GM18870 (cell line): ENCODE measurements around the gene NAAA.
"Not testable (repeated sequence)": the region's sequence is repeated elsewhere in the genome, so short reads cannot be mapped to it uniquely, and the experiment has no call there.

Source experiments
- ATAC-seq: cut with Tn5 transposase; IDR thresholded peaks from one replicate; pipeline ENCODE4 v1.9.1; 2021; ENCODE audit warnings: moderate library complexity; ENCODE audit not compliant: unreplicated experiment

Gene NAAA

DNA sequence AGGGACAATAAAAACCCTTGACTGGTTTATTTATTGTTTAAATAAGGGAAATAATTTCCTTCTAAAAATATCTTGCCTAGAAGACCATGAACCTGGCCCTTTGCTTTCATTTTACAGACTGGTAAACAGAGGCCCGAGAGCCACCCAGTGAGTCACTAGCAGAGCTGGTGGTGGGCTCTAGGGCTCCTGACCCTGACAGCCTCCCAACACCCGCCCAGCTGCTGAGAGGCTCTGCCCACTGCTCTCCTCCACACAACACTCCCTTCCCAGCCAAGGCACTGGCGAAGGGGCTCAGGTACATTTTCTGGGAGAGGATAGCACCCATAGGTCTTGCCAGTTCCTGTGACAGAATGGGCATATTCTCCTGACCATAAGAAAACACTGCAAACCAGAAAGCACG, 20.5 kb downstream of the NAAA start:
- no peak for ATAC-seq

DNA sequence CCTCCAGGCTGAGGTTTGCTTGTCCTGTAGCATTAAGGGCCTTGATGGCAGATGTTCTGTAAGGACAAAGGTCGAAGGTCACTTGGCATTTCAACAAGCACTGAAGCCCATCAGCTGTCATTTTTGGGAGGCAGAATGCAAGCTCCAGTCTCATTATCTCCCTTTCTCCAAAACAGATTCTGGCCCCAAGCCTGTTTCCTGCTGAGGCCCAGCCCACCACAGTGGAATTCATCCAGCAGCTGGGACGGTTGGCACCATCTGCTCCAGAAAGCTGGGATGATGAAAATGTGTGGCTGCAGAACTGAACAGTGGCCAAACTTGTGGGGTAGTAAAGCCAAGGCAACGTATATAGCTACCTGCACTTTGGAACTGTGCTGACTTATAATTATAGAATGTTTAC, 20.9 kb downstream of the NAAA start:
- ATAC-seq, result no peak

DNA sequence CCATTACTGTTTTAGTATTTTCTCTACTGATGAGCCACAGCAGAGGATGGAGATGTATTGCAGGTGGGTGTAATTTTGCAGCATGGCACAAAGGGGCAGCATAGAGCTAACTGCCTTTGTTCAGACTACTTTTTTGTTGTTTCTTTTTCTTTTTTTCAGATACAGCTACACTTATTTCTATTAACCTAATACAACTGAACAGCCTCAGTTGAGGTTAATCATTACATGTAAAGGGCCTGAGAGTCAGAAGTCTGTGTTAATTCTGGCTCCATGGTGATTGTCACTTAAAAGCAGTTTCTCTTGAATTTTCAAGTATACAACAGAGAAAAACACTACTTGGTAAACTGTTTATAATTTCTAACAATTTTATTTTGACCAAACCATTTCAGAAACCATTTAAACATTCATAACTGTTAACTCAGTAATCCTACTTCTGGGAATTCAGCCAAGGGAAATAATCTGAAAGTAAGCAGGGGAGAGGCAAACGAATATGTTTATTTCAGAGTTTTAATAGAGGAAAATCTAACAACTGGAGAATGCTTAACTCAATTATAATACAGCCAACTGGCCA, 24.6 kb downstream of the NAAA start:
- peak; percentile 80 for ATAC-seq

DNA sequence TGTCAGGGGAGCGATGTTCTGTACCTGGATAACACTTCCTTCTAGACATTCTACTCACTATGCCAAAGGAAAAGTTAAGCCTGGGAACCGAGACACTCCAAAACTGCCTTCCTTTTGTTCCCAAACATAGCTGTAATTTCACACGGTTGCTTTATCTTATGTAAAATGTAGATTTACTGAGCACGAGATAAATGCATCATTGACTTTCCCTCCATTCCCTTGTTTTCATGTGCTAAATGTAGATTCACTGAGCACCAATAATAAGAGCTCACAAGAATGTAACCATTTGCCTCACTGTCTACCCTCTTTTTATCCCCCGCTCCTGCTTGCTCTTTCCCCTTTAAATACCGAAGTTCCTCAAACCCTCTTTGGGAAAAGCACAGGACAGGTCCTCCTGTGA, 27.8 kb downstream of the NAAA start:
- no peak for ATAC-seq

DNA sequence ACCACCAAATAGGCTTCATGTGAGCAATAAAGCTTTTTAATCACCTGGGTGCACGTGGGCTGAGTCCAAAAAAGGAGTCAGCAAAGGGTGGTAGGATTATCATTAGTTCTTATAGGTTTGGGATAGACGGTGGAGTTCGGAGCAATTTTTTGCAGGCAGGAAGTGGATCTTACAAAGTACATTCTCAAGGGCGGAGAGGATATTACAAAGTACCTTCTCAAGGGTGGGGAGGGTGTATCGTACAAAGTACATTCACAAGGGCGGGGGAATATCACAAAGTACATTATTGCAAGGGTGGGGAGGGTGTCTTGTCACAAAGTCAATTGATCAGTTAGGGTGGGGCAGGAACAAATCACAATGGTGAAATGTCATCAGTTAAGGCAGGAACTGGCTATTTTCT, 30.0 kb downstream of the NAAA start:
- not testable (repeated sequence) for ATAC-seq

DNA sequence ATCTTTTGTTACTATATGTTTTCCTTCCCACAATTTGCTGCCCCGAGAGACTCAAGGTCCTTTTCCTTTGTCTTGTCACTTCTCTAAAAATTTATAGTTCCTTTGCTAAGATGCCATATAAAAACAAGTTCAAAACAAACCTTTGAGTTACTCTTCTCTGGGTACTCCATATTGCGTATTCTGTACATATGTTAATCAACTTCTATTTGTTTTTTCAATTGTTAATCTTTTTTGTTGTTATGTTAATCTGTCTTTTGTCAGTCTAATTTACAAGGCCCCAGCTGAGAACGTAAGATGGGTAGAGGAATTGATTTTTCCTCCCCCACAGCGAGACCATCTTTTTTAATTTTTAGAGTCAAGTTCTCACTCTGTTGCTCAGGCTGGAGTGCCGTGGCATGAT, 31.4 kb downstream of the NAAA start:
- ATAC-seq, result no peak

DNA sequence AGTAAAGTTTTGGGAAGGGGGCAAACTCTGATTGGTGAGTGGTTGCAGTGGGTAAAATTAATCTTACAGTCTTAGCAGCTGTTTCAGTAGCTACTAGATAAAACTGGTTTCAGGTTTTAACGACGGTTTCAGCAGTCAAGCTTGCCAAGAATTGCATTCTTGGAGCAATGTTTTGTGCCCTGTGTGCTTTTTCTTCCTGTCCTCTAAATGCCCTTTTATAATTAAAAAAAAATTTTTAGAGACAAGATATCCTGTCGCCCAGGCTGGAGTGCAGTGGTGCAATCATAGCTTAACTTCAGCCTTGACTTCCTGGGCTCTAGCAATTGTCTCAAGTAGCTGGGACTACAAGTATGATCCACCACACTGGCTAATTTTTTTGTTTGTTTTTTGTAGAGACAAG, 32.3 kb downstream of the NAAA start:
- ATAC-seq, result no peak

DNA sequence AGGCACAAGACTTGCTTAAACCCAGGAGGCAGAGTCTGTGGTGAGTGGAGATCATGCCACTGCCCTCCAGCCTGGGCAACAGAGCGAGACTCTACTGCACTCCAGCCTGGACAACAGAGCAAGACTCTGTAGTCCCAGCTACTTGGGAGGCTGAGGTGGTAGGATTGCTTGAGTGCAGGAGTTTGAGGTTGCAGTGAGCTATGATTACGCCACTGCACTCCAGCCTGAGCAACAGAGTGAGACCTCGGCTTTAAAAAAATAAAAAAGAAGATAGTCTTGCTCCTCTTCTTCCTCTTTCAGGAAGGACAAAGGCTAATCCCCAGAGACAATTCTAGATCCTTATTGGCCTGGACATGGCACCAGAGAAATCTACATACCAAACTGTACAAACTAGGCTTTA, 32.8 kb downstream of the NAAA start:
- ATAC-seq, result no peak

DNA sequence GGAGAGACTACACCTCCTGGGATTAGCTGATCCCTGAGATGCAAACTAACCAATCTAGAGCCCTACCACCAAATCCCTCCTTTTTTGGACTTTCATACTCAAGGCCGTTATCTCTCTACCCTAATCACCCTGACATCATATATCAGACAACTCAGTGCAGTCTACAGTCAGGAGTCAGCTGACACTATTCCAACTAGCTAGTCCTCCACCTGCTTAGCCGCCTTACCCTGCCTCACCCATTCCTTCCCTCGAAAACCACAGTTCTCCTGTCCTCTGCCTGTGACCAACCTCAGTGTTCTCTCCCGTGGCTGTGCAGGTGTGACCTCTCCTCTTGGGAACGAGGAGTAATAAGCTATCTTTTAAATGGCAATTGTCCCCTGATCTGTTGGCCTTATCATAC, 36.7 kb downstream of the NAAA start:
- ATAC-seq, result no peak

DNA sequence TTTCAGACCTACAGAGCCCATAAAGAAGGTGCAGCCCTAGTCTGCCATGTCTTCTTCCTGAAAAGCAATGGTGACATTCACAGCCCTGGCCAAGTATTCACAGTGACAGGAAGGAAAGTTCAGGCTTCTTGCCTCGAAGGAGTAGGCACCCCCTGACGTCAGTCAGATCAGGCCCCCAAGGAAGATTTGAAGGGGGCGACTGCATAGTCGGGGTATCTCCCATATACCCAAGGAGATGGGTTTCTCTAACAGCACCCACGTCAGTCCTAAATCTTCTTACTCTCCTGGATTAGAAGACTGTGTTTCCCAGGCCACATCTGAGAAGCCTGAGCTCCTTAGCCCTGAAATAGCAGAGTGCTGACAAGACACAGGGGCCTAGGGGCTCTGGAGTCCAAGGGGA, 38.5 kb downstream of the NAAA start, which contains the start of gene PPEF2:
PPEF2 (minus strand) TSS at position 101 of the 400 bp plus-strand sequence. CDS start 6,127 bp downstream, outside the sequence.
- no peak for ATAC-seq

DNA sequence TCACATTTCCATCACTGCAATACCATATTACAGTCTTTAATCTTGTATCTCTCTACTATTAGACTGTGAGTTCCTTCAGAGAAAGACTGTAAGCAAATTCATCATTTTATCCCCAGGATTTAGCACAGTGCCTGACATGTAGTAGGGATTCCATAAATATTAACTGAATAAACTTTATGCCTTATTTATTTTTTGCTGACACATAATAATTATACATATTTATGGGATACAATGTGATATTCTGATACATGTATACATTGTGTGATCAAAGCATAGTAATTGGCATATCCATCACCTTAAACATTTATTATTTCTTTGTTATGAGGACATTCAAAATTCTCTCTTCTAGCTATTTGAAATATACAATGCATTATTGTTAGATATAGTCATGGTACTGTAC, 42.3 kb downstream of the NAAA start:
- no peak for ATAC-seq

DNA sequence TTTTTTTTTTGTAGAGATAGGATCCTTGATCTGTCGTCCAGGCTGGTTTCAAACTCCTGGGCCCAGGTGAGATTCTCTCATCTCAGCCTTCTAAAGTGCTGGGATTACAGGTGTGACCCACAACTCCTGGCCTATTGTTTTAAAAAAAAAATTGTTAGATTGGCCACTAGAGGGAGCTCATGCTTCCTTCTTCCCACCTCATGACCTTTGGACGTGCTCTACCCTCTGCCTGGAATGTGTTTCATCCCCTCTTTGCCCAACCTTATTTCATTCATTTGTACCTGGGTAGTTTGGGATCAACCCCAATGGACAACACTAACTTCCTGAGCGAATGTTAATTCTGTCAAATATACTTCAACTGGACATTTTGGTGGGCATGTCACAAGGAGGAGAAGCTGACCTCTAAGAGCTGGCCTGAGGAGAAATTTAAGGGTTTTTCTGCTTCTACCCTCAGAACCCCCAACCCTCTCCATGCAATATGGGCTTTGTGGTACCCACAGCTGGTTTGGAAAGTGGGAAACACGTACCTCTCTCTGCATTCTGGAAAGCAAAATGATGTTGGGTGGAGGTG, 45.0 kb downstream of the NAAA start:
- ATAC-seq, result no peak

DNA sequence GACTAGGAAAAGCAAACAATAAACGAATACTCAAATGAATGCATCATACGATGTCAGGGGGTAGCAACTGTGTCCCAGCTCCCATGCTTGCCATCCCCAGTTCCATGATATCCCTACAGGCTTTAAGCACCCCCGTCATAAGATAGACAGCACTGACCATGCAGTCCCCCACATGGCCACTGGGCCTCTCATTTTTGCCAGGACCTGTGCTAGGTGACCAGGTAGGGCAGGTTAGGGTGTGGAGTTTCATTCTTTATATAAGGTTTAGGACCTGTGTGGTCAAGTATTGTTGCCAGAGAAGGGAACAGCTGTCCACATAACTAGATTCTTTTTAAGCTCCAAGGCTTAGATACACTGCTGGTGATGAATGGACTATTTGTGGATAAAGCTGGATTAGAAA, 48.3 kb downstream of the NAAA start:
- ATAC-seq, result no peak

DNA sequence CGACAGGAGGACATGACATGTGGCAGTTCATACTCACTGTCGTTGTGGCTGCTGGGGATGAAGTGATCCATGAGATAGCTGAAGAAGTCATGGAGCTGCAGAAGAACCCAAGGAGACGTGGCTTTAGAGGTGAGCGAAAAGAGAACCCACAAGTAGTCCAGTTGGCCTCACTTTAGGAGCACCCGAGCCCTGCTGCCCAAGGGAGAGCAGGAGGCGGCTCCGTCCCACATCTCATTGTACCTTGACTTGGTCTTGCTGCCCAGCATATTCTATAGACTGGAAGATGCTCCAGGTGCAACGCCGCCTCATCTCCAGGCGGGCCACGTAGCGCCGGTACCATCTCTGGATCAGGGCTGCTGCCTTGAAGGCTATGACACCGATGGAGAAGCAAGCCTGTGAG, 49.2 kb downstream of the NAAA start:
- ATAC-seq, result no peak

DNA sequence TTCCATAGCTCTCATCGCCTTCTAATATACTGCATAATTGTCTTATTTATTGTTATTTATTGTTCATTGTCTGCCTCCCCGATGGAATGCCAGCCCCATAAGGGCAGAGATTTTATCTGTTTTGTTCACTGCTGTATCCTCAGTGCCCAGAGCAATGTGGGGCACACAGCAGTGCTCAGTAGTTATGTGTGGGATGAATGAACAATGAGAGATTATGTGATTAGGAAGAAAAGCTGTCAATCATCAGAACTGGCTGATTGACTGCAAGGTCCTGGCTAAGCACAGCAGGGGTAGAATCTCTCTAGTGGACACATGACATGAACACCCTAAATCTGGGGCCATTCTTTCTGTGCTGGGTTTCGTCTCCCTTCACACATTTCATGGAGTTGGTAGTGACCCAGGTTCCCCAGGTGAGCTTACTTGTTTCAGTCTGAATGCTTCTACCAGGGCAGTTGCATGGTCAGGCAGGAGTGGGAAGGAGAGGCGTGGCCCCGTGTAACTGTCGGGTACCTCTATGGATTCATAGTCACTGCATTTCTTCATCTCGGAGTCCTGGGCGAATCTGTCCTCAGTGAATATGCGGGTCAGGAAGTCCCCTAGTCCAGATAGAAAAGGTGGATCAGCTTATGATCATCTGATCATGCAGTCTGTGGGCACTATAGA, 51.1 kb downstream of the NAAA start:
- no peak for ATAC-seq

DNA sequence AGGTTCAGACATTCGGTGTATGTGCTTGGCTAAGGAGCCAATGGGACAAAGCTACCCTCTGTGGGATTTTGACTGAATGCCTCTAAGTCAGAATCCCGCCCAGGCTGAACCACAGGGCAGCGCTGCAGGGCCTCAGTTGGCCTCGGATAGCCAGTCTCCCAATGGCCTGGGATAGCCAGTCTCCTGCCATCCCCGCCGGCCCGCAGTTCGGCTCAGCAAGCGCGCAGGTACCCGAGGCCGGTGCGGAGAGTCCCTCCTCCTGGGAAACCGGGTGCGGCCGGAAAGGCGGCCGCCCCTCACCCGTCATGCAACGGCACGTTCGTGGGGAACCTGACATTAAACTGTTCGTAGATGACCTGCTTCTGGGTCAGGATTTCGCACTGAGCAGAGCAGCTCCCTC, 54.7 kb downstream of the NAAA start:
- no peak for ATAC-seq

DNA sequence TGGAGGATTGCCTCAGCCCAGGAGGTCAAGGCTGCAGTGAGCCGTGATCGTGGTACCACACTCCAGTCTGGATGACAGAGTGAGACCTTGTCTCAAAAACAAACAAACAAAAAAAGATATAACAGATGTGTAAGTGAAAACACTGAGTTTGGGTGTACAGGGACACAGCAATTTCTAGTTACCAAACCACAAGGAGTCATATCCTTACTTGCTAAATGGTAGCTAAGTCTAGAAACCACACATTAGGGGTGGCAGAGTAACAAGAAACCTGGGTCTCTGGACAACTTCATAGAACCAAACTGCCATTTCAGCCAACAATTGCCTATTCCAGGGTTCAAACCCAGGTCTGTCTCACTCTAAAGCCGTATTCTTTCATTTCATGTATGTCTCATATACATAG, 59.3 kb downstream of the NAAA start:
- no peak for ATAC-seq

DNA sequence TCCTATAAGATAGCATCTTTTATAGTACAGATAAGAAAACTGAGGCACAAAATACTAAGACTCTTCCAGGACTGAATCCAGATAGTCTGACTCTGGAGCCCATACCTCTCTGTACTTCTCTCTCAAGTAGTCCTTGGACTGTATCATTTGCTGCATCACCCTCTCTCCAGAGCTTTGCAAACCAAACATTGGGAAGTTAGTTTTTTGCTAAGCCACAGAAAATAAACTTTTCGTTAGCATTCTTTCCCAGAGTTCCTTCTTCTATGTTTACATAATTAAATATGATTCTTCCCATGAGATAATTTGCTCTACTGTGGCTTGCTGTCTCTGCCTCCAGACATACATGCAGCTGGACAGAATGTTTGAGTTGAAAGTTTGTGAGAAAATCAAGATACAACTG, 60.5 kb downstream of the NAAA start:
- no peak for ATAC-seq

DNA sequence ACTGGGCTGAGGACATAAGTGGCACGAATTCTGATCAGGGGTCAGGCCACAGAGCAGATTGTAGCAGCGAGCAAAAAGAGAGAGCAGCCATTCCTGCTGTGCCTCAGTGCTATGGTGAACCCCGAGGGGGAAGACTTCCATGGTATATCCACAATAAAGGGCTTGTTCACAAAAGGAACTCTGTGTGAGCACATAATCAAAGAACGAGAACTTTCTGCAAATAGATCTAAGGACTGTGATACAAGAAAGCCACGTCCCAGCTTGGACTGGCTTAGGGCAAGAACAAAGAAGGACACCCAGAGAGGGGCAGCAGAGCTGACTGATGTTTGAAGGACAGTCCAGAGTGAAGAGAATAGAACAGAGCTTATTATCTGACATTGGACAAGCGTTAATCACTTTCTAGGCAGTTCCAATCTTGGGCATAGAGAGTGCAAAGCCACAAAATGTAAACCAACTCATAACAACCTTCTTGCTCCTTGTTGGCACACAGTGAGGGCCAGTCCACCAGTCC, 62.5 kb downstream of the NAAA start:
- ATAC-seq, result no peak

DNA sequence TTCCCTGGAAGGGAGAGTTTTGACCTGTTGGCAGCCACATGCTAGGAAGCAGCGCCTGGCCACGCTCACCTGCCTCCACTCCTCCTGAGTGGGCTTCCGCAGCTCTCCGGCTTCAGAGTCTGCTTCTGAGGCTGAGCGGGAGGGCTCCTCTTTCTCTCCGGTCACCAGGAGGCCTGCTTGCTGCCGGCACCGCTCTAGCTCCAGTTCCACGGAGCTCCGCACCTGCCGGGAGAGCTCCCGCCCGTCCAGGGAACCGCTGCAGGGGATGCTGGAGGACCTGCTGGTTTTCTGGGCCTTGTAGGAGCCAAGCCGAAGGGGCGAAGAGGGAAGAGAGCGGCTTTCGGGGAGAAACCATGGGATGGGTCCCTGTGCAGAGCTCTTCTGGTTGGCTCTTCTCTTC, 64.6 kb downstream of the NAAA start:
- ATAC-seq, result no peak

DNA sequence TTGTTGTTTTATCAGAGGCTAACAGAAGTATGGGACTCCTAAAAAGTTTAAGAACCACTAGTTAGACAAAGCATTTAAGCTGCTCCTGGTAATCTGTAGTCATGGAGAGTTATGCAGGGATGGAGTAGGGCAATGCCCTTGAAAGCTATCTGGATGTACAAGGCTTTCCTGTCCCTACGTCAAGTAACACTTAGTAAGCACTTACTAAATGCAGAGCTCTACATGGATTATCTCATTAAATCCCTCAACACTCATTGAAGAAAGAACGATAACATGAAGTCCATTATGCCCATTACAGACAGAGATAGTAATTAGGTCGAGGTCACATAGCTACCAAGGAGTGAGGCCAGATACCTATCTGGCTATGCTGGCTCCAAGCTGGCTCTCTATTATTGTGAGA, 71.7 kb downstream of the NAAA start:
- no peak for ATAC-seq

DNA sequence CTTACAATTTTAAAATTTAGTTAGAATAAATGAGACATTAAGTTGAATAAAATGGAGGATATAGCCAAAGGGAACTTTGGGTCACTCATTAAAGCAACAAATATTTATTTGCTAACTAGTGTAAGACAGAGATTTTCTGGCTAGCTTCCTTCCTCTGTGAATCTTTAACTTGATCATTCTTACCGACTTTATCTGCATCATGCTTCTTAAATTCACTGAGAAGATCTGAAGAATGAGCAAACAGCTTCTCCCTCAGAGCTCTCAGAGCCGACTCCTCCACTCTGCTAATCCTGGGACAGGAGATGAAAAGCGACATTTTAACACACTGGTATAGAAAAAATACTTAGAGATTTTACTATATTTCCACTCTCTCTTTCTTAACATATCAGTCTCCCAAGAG, 73.7 kb downstream of the NAAA start:
- ATAC-seq, result no peak
